AG04449 (cell line): ENCODE results near the gene TMEM164.
A peak's percentile ranks its signal among the peaks of the same experiment; 100 is the strongest.

Source experiments
- CTCF ChIA-PET: fragments of 350-600 bp; formaldehyde crosslinking; extraction: SDS; loops from one replicate; lab custom pipeline; 2021; ENCODE audit warnings: antibody characterized with exemption; lab: Yijun Ruan, JAX
- POLR2A ChIA-PET: fragments of 400-600, 350-600 bp; formaldehyde crosslinking; extraction: SDS; loops from one replicate; lab custom pipeline; 2020; ENCODE audit warnings: antibody characterized with exemption, inconsistent platforms; lab: Yijun Ruan, JAX
- DNase-seq: peaks from one replicate; pipeline ENCODE4 v3.0.0-alpha.2; 2010; ENCODE audit warnings: low read depth, low spot score
- H3K4me3 ChIP-seq: 2 replicates; pipeline ENCODE4 v1.5.1; 2011; ENCODE audit warnings: low read depth, mild to moderate bottlenecking, control low read depth, low read length
- CTCF ChIP-seq: IDR thresholded peaks from one replicate; pipeline ENCODE4 v1.5.1; 2011; ENCODE audit warnings: mild to moderate bottlenecking, moderate library complexity, low read length, control low read depth, inconsistent platforms; ENCODE audit not compliant: insufficient read depth; ENCODE audit errors: missing control alignments

Gene TMEM164

DNA sequence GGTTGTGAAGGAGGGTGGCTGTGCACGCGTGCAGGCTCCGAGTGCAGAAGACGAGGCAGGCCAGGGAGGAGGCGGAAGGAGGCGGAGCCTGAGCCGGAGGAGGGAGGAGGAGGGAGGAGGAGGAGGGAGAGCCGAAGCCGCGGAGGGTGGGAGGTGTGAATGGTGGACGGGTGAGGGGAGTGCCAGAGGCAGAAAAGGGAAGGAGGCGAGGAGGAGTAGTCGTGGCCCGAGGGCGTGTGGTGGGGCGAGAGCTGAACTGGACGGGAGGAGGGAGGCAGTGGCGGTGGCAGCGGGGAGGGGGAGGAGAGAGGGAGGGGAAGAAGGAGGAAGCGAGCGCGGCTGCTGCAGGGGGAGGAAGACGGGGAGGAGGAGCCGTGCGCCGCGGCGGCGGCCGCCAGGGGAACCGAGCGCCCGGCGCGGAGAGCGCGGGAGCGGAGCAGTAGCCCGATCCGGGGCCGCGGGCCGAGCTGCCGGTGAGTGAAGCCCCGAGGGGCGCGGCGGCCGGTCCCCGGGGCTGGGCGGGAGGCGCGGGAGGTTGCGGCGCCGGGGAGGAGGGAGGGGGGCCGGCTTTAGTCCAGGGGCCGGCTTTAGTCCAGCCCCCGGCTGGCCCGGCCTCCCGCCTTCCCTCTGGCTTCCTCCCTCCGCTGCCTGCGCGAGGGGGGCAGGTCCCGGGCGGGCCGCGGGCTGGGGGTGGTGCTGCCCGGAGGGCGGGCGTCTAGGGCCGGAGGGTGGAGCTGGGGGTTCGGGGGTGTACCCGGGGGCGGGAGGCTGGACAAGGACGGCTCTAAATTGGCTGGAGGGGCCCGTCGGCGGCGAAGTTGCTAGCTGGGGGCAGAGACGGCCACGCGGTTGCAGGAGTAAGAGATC, at the start of gene TMEM164:
TSS of gene TMEM164 (plus strand) at position 815 of the 867 bp plus-strand sequence. CDS start 661 bp downstream, outside the sequence.
- CTCF ChIA-PET = interaction anchor here (1.3 kb wide), 1 partner anchor 11 kb away, joined by 3 read pairs; no protein-coding TSS in a partner anchor
- DNase-seq = no peak
- POLR2A ChIA-PET = interaction anchor here (1.5 kb wide), 1 partner anchor 84 kb away, joined by 3 read pairs; no protein-coding TSS in a partner anchor
- TF ChIP-seq CTCF = no peak
- peak within 1 kb of the TSS; percentile 65 for H3K4me3 ChIP-seq

DNA sequence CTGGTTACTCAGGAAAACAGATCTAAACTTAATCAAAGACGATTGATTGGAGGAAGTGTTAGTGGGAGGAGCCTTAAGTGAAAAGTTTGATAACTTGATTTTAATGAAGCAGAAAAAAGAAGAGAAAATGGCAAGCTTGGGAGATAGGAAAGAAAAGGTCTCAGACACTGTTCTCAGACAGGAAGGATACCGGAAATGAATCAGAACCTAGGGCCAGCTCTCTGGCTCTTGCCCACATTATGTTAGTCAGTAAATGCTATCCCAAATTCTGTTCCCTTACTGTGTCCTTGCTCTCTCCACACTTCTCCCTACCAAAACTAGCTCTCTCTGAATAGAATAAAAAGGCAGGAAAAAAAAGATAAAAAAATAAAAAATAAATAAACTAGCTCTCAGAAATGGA, 48.6 kb upstream of the TMEM164 start:
- DNase-seq = no peak
- no peak for TF ChIP-seq CTCF
- POLR2A ChIA-PET = no interaction called here
- H3K4me3 ChIP-seq = no peak overlapping the region
- CTCF ChIA-PET = interaction anchor here (1.2 to 1.4 kb wide), 2 partner anchors 44 to 63 kb away, joined by 3 to 4 read pairs; no protein-coding TSS in a partner anchor

GRCh38 chrX:109954955-109955354, 48.0 kb upstream of the TMEM164 start:
- POLR2A ChIA-PET = no interaction called here

DNA sequence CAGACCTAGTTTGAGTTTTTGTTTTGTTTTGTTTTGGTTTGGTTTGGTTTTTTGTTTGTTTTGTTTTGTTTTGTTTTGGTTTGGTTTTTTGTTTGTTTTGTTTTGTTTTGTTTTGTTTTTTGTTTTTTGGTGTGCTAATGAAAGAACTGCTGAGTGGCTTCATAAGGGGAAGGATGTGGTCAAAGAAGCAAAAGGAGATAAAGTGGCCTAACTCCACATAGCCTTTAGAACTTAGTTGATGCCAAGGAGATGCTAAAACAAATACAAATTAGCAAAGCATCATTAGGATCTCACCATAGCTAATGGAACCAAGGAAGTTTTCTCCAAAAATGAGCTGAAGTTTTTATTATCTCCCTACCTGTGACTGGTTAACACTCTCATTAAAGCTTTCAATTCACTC, 44.6 kb upstream of the TMEM164 start:
- POLR2A ChIA-PET = no interaction called here

More at GRCh38 chrX:109954955-109955354, 48.0 kb upstream of the TMEM164 start:
- CTCF ChIA-PET = interaction anchor here (1.2 to 1.4 kb wide), 2 partner anchors 44 to 64 kb away, joined by 3 to 4 read pairs; no protein-coding TSS in a partner anchor
- H3K4me3 ChIP-seq = no peak overlapping the region
- no peak for TF ChIP-seq CTCF
- no peak for DNase-seq

DNA sequence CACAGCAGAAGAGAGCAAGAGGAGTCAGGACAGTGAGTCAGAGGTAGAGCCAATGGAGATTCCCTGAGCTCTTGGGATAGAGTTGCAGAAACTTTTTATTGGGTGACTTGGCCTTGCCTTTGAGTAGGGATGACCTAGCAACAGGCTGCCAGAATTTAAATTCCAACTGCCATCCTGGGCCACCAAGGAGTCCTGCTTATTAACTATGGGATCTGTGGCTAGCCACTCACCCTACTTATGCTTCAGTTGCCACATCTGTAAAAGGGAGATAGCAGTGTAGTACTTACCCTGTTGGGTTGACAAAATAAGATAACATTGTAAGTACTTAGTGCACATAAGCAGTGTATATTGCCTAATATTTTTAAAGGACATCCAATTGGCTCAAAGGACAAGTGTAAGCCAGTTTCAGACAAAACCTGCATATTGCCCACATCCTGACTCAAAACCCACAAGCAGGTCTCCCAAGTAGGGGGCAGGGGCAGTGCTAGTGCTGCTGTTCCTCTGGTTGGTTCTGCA, 43.5 kb upstream of the TMEM164 start:
- CTCF ChIA-PET = no interaction called here
- no peak overlapping the region for H3K4me3 ChIP-seq
- no peak for DNase-seq
- POLR2A ChIA-PET = no interaction called here
- no peak for TF ChIP-seq CTCF

More for the DNA sequence above, 44.6 kb upstream of the TMEM164 start:
- TF ChIP-seq CTCF = no peak
- no peak overlapping the region for H3K4me3 ChIP-seq
- CTCF ChIA-PET = no interaction called here
- DNase-seq = no peak

GRCh38 chrX:109964390-109964789, 38.5 kb upstream of the TMEM164 start:
- CTCF ChIA-PET = interaction anchor here (1.2 kb wide), 1 partner anchor 16 kb away, joined by 3 read pairs; no protein-coding TSS in a partner anchor

More at GRCh38 chrX:109964390-109964789, 38.5 kb upstream of the TMEM164 start:
- no peak overlapping the region for H3K4me3 ChIP-seq
- POLR2A ChIA-PET = no interaction called here
- no peak for TF ChIP-seq CTCF
- no peak for DNase-seq
